Measurements from ENCODE around the gene IAH1.

The IAH1 gene

GRCh38 chr2:9519250-9519649 is 44.9 kb downstream of the IAH1 start:
- Histone ChIP-seq H3K4ac (ENCODE audit: low read depth in 1 of 2, low read length in 2 of 2) (no peak overlapping the region), H3K18ac (ENCODE audit: low read depth in 1 of 2, low read length in 2 of 2) (no peak overlapping the region), H3K4me1 (ENCODE audit: control insufficient read depth, insufficient read depth, low read depth, low read length) (no peaks in the 10 kb centered on the region), H2BK12ac (ENCODE audit: low read length in 2 of 2) (no peak overlapping the region), H2BK5ac (ENCODE audit: low read depth, low read length, poor library complexity, severe bottlenecking) (no peak overlapping the region), H3K9ac (ENCODE audit: low read length) (no peak overlapping the region), H2BK15ac (ENCODE audit: low read depth, poor library complexity, severe bottlenecking) (no peak overlapping the region), H4K91ac (ENCODE audit: low read length) (no peak overlapping the region), H3K23ac (ENCODE audit: low read length in 2 of 2) (no peak overlapping the region), H3K27me3 (ENCODE audit: control insufficient read depth in 1 of 2, insufficient read depth in 1 of 2, low read length in 2 of 2) (no peaks in the 10 kb centered on the region), H3K4me3 (ENCODE audit: insufficient read depth in 1 of 2, low read depth in 1 of 2, low read length in 2 of 2) (no peak overlapping the region), H3K27ac (ENCODE audit: low read length, poor library complexity, severe bottlenecking) (no peak overlapping the region), H2AFZ (ENCODE audit: low read depth, low read length) (no peak overlapping the region), H3K36me3 (ENCODE audit: control insufficient read depth in 1 of 2, insufficient read depth in 2 of 2, low read depth in 1 of 2, low read length in 2 of 2) (peaks cover 21 to 92% of the 10 kb centered on the region in 2 experiments), H3K9me3 (ENCODE audit: control insufficient read depth, low read length) (no peaks in the 10 kb centered on the region), H2AK5ac (ENCODE audit: low read length, severe bottlenecking) (no peak overlapping the region), H3K4me2 (ENCODE audit: low read length, poor library complexity, severe bottlenecking) (no peak overlapping the region), H3K79me1 (replicated peaks; ENCODE audit: low read length, poor library complexity, severe bottlenecking) (peaks cover 27% of the 10 kb centered on the region), H3K14ac (ENCODE audit: low read length in 2 of 2) (no peak overlapping the region), H2BK120ac (ENCODE audit: low read depth, low read length) (no peak overlapping the region), H4K8ac (ENCODE audit: low read length) (no peak overlapping the region)
- WGBS = 86% methylated on average over 2 of the region's 2 CpGs
- DNase-seq = peak; percentile 30

- Histone ChIP-seq H3K4me3 (ENCODE audit: insufficient read depth in 1 of 2, low read depth in 1 of 2, low read length in 2 of 2) (no peak overlapping the region), H3K14ac (ENCODE audit: low read length in 2 of 2) (no peak overlapping the region), H2BK15ac (ENCODE audit: low read depth, poor library complexity, severe bottlenecking) (no peak overlapping the region), H4K91ac (ENCODE audit: low read length) (no peak overlapping the region), H3K9me3 (ENCODE audit: control insufficient read depth, low read length) (no peaks in the 10 kb centered on the region), H3K36me3 (ENCODE audit: control insufficient read depth in 1 of 2, insufficient read depth in 2 of 2, low read depth in 1 of 2, low read length in 2 of 2) (peaks cover 15 to 94% of the 10 kb centered on the region in 2 experiments), H3K27ac (ENCODE audit: low read length, poor library complexity, severe bottlenecking) (no peak overlapping the region), H3K18ac (ENCODE audit: low read depth in 1 of 2, low read length in 2 of 2) (no peak overlapping the region), H3K27me3 (ENCODE audit: control insufficient read depth in 1 of 2, insufficient read depth in 1 of 2, low read length in 2 of 2) (no peaks in the 10 kb centered on the region), H2BK120ac (ENCODE audit: low read depth, low read length) (no peak overlapping the region), H3K9ac (ENCODE audit: low read length) (no peak overlapping the region), H3K79me1 (replicated peaks; ENCODE audit: low read length, poor library complexity, severe bottlenecking) (peaks cover 23% of the 10 kb centered on the region), H3K23ac (ENCODE audit: low read length in 2 of 2) (no peak overlapping the region), H2BK12ac (ENCODE audit: low read length in 2 of 2) (no peak overlapping the region), H3K4me2 (ENCODE audit: low read length, poor library complexity, severe bottlenecking) (no peak overlapping the region), H2AFZ (ENCODE audit: low read depth, low read length) (no peak overlapping the region), H4K8ac (ENCODE audit: low read length) (no peak overlapping the region), H3K4me1 (ENCODE audit: control insufficient read depth, insufficient read depth, low read depth, low read length) (no peaks in the 10 kb centered on the region), H3K4ac (ENCODE audit: low read depth in 1 of 2, low read length in 2 of 2) (no peak overlapping the region), H2AK5ac (ENCODE audit: low read length, severe bottlenecking) (no peak overlapping the region), H2BK5ac (ENCODE audit: low read depth, low read length, poor library complexity, severe bottlenecking) (no peak overlapping the region)
- WGBS = 95% methylated on average over 8 of the region's 8 CpGs
- no peak for DNase-seq
Measured at GRCh38 chr2:9524291-9524690, 49.9 kb downstream of the IAH1 start.

- no peaks in the 10 kb centered on the region for H3K9me3 ChIP-seq (ENCODE audit: control insufficient read depth, low read length)
- no peaks in the 10 kb centered on the region for H3K27me3 ChIP-seq (ENCODE audit: control insufficient read depth in 1 of 2, insufficient read depth in 1 of 2, low read length in 2 of 2)
- no peak overlapping the region for H3K23ac ChIP-seq (ENCODE audit: low read length in 2 of 2)
- no peak overlapping the region for H3K14ac ChIP-seq (ENCODE audit: low read length in 2 of 2)
- peaks cover 23% of the 10 kb centered on the region for H3K79me1 ChIP-seq (replicated peaks; ENCODE audit: low read length, poor library complexity, severe bottlenecking)
- H3K4me2 ChIP-seq (ENCODE audit: low read length, poor library complexity, severe bottlenecking) = no peak overlapping the region
- no peaks in the 10 kb centered on the region for H3K4me1 ChIP-seq (ENCODE audit: control insufficient read depth, insufficient read depth, low read depth, low read length)
- no peak overlapping the region for H2BK12ac ChIP-seq (ENCODE audit: low read length in 2 of 2)
- no peak overlapping the region for H2BK15ac ChIP-seq (ENCODE audit: low read depth, poor library complexity, severe bottlenecking)
- no peak overlapping the region for H2BK120ac ChIP-seq (ENCODE audit: low read depth, low read length)
- peaks cover 15 to 94% of the 10 kb centered on the region in 2 experiments for H3K36me3 ChIP-seq (ENCODE audit: control insufficient read depth in 1 of 2, insufficient read depth in 2 of 2, low read depth in 1 of 2, low read length in 2 of 2)
- no peak overlapping the region for H3K27ac ChIP-seq (ENCODE audit: low read length, poor library complexity, severe bottlenecking)
- H3K4me3 ChIP-seq (ENCODE audit: insufficient read depth in 1 of 2, low read depth in 1 of 2, low read length in 2 of 2) = no peak overlapping the region
- no peak overlapping the region for H3K18ac ChIP-seq (ENCODE audit: low read depth in 1 of 2, low read length in 2 of 2)
- H2BK5ac ChIP-seq (ENCODE audit: low read depth, low read length, poor library complexity, severe bottlenecking) = no peak overlapping the region
- no peak overlapping the region for H3K9ac ChIP-seq (ENCODE audit: low read length)
- H3K4ac ChIP-seq (ENCODE audit: low read depth in 1 of 2, low read length in 2 of 2) = no peak overlapping the region
- 100% methylated on average over 2 of the region's 2 CpGs for WGBS
- H4K8ac ChIP-seq (ENCODE audit: low read length) = no peak overlapping the region
- DNase-seq = no peak
- H2AFZ ChIP-seq (ENCODE audit: low read depth, low read length) = no peak overlapping the region
- no peak overlapping the region for H4K91ac ChIP-seq (ENCODE audit: low read length)
- H2AK5ac ChIP-seq (ENCODE audit: low read length, severe bottlenecking) = no peak overlapping the region
Measured at GRCh38 chr2:9525266-9525665, 50.9 kb downstream of the IAH1 start.

DNA sequence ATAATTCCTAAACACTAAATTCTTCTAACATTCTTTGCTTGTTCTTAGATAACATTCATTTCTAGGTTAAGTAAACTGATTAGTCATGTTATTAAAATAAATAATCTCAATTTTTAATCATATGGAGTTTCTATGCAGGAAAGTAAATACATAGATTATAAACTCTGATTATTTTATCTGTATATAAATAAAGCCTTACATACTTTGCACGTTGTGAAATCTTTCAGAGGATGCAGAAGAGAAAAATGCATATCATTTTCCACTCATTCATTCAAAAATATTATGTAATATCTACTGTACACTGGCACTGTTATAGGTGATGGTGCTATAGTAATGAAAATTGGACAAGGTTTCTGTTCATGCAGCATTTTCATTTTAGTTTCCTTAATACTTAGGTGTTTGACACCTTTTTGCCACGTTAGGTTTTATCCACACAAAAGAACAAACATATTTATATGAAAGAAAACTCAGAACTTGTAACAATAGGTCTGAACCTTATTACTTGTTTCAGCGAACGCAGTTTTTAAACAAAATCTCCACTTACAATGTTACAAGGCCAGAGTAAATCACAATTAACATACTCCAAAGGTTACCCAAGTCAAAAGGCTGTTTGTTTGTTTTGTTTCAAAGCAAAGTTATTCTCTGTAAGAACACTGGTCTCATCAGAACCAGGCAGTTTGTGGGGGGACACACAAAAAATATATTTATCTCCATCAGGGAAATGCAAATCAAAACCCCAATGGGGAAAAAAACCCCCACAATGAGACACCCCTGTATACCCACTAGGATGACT is 53.8 kb downstream of the IAH1 start:
- no peak overlapping the region for H2AFZ ChIP-seq (ENCODE audit: low read depth, low read length)
- H3K4me1 ChIP-seq (ENCODE audit: control insufficient read depth, insufficient read depth, low read depth, low read length) = peaks cover 2% of the 10 kb centered on the region
- no peak overlapping the region for H4K8ac ChIP-seq (ENCODE audit: low read length)
- peaks cover 31% of the 10 kb centered on the region for H3K79me1 ChIP-seq (replicated peaks; ENCODE audit: low read length, poor library complexity, severe bottlenecking)
- H2BK120ac ChIP-seq (ENCODE audit: low read depth, low read length) = no peak overlapping the region
- no peak overlapping the region for H2AK5ac ChIP-seq (ENCODE audit: low read length, severe bottlenecking)
- no peak overlapping the region for H3K4me3 ChIP-seq (ENCODE audit: insufficient read depth in 1 of 2, low read depth in 1 of 2, low read length in 2 of 2)
- H3K27ac ChIP-seq (ENCODE audit: low read length, poor library complexity, severe bottlenecking) = no peak overlapping the region
- no peak overlapping the region for H3K18ac ChIP-seq (ENCODE audit: low read depth in 1 of 2, low read length in 2 of 2)
- H2BK15ac ChIP-seq (ENCODE audit: low read depth, poor library complexity, severe bottlenecking) = no peak overlapping the region
- H3K9ac ChIP-seq (ENCODE audit: low read length) = no peak overlapping the region
- H3K9me3 ChIP-seq (ENCODE audit: control insufficient read depth, low read length) = no peaks in the 10 kb centered on the region
- H3K4ac ChIP-seq (ENCODE audit: low read depth in 1 of 2, low read length in 2 of 2) = no peak overlapping the region
- WGBS = 98% methylated on average over 3 of the region's 4 CpGs
- H2BK12ac ChIP-seq (ENCODE audit: low read length in 2 of 2) = no peak overlapping the region
- no peak overlapping the region for H3K23ac ChIP-seq (ENCODE audit: low read length in 2 of 2)
- no peak for DNase-seq
- no peak overlapping the region for H3K4me2 ChIP-seq (ENCODE audit: low read length, poor library complexity, severe bottlenecking)
- peaks cover 18 to 90% of the 10 kb centered on the region in 2 experiments for H3K36me3 ChIP-seq (ENCODE audit: control insufficient read depth in 1 of 2, insufficient read depth in 2 of 2, low read depth in 1 of 2, low read length in 2 of 2)
- no peak overlapping the region for H4K91ac ChIP-seq (ENCODE audit: low read length)
- H3K27me3 ChIP-seq (ENCODE audit: control insufficient read depth in 1 of 2, insufficient read depth in 1 of 2, low read length in 2 of 2) = no peaks in the 10 kb centered on the region
- no peak overlapping the region for H2BK5ac ChIP-seq (ENCODE audit: low read depth, low read length, poor library complexity, severe bottlenecking)
- no peak overlapping the region for H3K14ac ChIP-seq (ENCODE audit: low read length in 2 of 2)

All from mesenchymal stem cell (in vitro differentiated cells and primary cell).